Caco-2 (cell line): Measurements from ENCODE around the gene EEF2. TPM values are rescaled to one million over a fixed set of nuclear protein-coding genes. Genes with fewer than 3 reads are reported as not detected.
"Not testable (repeated sequence)": the region's sequence is repeated elsewhere in the genome, so short reads cannot be mapped to it uniquely, and the experiment has no call there.

Experiments used
- BruUV-seq: library from RNA; stranded (reverse); fragments of 400-500 nt; replicated peaks from 2 replicates; lab custom pipeline; 2021; lab: Mats Ljungman, UMichigan
- CTCF ChIA-PET: fragments of 300-600 bp; sonication (Branson Sonifier 250); formaldehyde crosslinking; loops from one replicate; lab custom pipeline; 2022; ENCODE audit warnings: antibody characterized with exemption; lab: Charles Lee
- POLR2A ChIA-PET: fragments of 300-600 bp; sonication (Branson Sonifier 250); formaldehyde crosslinking; loops from one replicate; lab custom pipeline; 2022; ENCODE audit warnings: antibody characterized with exemption; lab: Charles Lee
- DNase-seq, 2 experiments: peaks; one replicate each; pipeline versions ENCODE4 v3.0.0 to v3.0.0-alpha.2; 2020 to 2022
- H3K27me3 ChIP-seq: replicated peaks from 2 replicates; pipeline ENCODE4 v1.6.0; 2011; ENCODE audit warnings: low read length; ENCODE audit not compliant: control insufficient read depth, insufficient read depth
- H3K36me3 ChIP-seq: 2 replicates; pipeline ENCODE4 v1.5.1; 2011; ENCODE audit warnings: low read length; ENCODE audit not compliant: control insufficient read depth, insufficient read depth
- H3K4me1 ChIP-seq: fragments of 250-450 bp; sonication (Bioruptor Pico); 2 replicates; pipeline ENCODE4 v1.5.1; 2020; ENCODE audit warnings: mild to moderate bottlenecking
- H3K4me3 ChIP-seq: 2 replicates; pipeline ENCODE4 v1.5.1; 2011; ENCODE audit warnings: low read depth, mild to moderate bottlenecking, control low read depth, low read length
- H3K9me3 ChIP-seq: fragments of 250-450 bp; sonication (Bioruptor Pico); 2 replicates; pipeline ENCODE4 v1.5.1; 2020; ENCODE audit warnings: mild to moderate bottlenecking, moderate library complexity
- H3K27ac Mint-ChIP-seq: one replicate; pipeline ENCODE4 v1.8.0; 2022; ENCODE audit warnings: mixed read lengths; ENCODE audit not compliant: unreplicated experiment
- H3K27me3 Mint-ChIP-seq: one replicate; pipeline ENCODE4 v1.8.0; 2022; ENCODE audit warnings: mixed read lengths; ENCODE audit not compliant: insufficient read depth, unreplicated experiment
- H3K36me3 Mint-ChIP-seq: one replicate; pipeline ENCODE4 v1.8.0; 2022; ENCODE audit warnings: mild to moderate bottlenecking, mixed read lengths; ENCODE audit not compliant: insufficient read depth, unreplicated experiment
- H3K4me1 Mint-ChIP-seq: one replicate; pipeline ENCODE4 v1.8.0; 2022; ENCODE audit warnings: low read depth, mixed read lengths; ENCODE audit not compliant: unreplicated experiment
- H3K4me3 Mint-ChIP-seq: one replicate; pipeline ENCODE4 v1.8.0; 2022; ENCODE audit warnings: mild to moderate bottlenecking, moderate library complexity, mixed read lengths; ENCODE audit not compliant: unreplicated experiment
- H3K9me3 Mint-ChIP-seq: one replicate; pipeline ENCODE4 v1.8.0; 2022; ENCODE audit warnings: mixed read lengths; ENCODE audit not compliant: unreplicated experiment
- intact Hi-C: fragments of 100-400 bp; cut with micrococcal nuclease; formaldehyde crosslinking; loops from one replicate; pipeline ENCODE4 v1.10.0; 2022; ENCODE audit not compliant: unreplicated experiment
- total RNA-seq: library from RNA; stranded (reverse); gene quantifications from 2 replicates; pipeline ENCODE4 v1.2.3, GENCODE V29; 2022
- TF ChIP-seq, protein P1 (sequence below), 2 experiments: fragments of 200-600 bp in 1 of 2; IDR thresholded peaks; 1 replicate in 1 of 2; 2 replicates in 1 of 2; pipeline versions ENCODE4 v1.5.1 to v1.8.0; 2011 to 2022; ENCODE audit warnings: antibody characterized with exemption in 1 of 2, control low read depth in 1 of 2, inconsistent platforms in 1 of 2, low read depth in 1 of 2, low read length in 1 of 2, mild to moderate bottlenecking in 1 of 2, moderate library complexity in 1 of 2; ENCODE audit not compliant: insufficient read depth in 1 of 2, severe bottlenecking in 1 of 2, unreplicated experiment in 1 of 2

The EEF2 gene
- total RNA-seq, 1 experiment from 2014 or later: 2,157 TPM

GRCh38 chr19:3945838-3946237 is 39.4 kb downstream of the EEF2 start:
- H3K4me1 ChIP-seq: no peaks in the 10 kb centered on the region
- H3K27me3 Mint-ChIP-seq: no peaks in the 10 kb centered on the region
- H3K4me3 ChIP-seq: no peak overlapping the region
- no peaks in the 10 kb centered on the region for H3K36me3 ChIP-seq
- POLR2A ChIA-PET: no interaction called here
- H3K36me3 Mint-ChIP-seq: no peaks in the 10 kb centered on the region
- H3K4me1 Mint-ChIP-seq: no peaks in the 10 kb centered on the region
- H3K9me3 ChIP-seq: no peaks in the 10 kb centered on the region
- no peak overlapping the region for H3K27ac Mint-ChIP-seq
- no peaks in the 10 kb centered on the region for H3K27me3 ChIP-seq
- H3K4me3 Mint-ChIP-seq: no peak overlapping the region
- TF ChIP-seq, protein P1, sequence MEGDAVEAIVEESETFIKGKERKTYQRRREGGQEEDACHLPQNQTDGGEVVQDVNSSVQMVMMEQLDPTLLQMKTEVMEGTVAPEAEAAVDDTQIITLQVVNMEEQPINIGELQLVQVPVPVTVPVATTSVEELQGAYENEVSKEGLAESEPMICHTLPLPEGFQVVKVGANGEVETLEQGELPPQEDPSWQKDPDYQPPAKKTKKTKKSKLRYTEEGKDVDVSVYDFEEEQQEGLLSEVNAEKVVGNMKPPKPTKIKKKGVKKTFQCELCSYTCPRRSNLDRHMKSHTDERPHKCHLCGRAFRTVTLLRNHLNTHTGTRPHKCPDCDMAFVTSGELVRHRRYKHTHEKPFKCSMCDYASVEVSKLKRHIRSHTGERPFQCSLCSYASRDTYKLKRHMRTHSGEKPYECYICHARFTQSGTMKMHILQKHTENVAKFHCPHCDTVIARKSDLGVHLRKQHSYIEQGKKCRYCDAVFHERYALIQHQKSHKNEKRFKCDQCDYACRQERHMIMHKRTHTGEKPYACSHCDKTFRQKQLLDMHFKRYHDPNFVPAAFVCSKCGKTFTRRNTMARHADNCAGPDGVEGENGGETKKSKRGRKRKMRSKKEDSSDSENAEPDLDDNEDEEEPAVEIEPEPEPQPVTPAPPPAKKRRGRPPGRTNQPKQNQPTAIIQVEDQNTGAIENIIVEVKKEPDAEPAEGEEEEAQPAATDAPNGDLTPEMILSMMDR (IDR thresholded peaks at IDR 0.05; ENCODE audit: insufficient read depth in 1 of 2, low read depth in 1 of 2, low read length in 1 of 2, severe bottlenecking in 1 of 2, unreplicated experiment in 1 of 2): no peak
- H3K9me3 Mint-ChIP-seq: no peaks in the 10 kb centered on the region
- CTCF ChIA-PET: no interaction called here
- no peak for DNase-seq
- intact Hi-C loops: no loop called here
- BruUV-seq: no TSS peak

- no TSS peak for BruUV-seq
- Histone ChIP-seq H3K36me3 (no peaks in the 10 kb centered on the region), H3K9me3 (no peaks in the 10 kb centered on the region), H3K4me3 (no peak overlapping the region), H3K27me3 (no peaks in the 10 kb centered on the region), H3K4me1 (no peaks in the 10 kb centered on the region)
- no peak for DNase-seq
- Mint-ChIP-seq H3K9me3 (no peaks in the 10 kb centered on the region), H3K4me1 (no peaks in the 10 kb centered on the region), H3K4me3 (no peak overlapping the region), H3K27ac (no peak overlapping the region), H3K36me3 (no peaks in the 10 kb centered on the region), H3K27me3 (no peaks in the 10 kb centered on the region)
- ChIA-PET CTCF (no interaction called here), POLR2A (interaction anchor here (0.6 kb wide), 1 partner anchor 15 kb away, joined by 3 read pairs; no protein-coding TSS in a partner anchor)
- intact Hi-C loops: no loop called here
- TF ChIP-seq, protein P1 (IDR thresholded peaks at IDR 0.05; ENCODE audit: insufficient read depth in 1 of 2, low read depth in 1 of 2, low read length in 1 of 2, severe bottlenecking in 1 of 2, unreplicated experiment in 1 of 2): no peak
These were observed 41.1 kb downstream of the EEF2 start for GRCh38 chr19:3944018-3944721.

DNA sequence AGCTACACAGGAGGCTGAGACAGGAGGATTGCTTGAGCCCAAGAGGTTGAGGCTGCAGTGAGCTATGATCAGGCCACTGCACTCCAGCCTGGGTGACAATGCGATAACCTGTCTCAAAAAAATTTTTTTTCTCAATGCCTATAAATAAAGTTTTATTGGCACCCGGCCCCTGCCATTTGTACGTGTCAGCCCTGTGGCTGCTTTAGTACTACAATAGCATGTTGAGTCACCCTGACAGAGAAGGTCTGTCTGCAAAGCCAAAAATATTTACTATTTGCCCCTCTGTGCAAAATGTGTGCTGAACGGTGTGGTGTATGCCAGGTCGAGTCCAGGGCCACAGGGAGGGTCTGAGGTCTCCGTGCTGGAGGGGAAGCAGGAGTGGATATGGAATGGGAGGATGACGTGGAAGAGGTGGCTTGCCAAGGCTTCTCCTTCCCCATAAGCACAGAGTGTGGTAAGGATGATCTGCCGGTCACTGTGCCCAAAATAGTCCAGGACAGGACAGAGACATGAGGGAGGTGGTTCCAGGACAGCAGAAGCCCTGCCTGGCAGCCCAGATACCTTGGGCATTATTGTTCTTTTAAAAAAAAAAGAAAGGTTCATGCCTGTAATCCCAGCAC is 42.4 kb downstream of the EEF2 start:
- DNase-seq: no peak
- Mint-ChIP-seq H3K4me1 (no peaks in the 10 kb centered on the region), H3K27ac (no peak overlapping the region), H3K9me3 (no peaks in the 10 kb centered on the region), H3K36me3 (no peaks in the 10 kb centered on the region), H3K27me3 (no peaks in the 10 kb centered on the region), H3K4me3 (no peak overlapping the region)
- Histone ChIP-seq H3K9me3 (no peaks in the 10 kb centered on the region), H3K4me3 (no peak overlapping the region), H3K27me3 (no peaks in the 10 kb centered on the region), H3K4me1 (no peaks in the 10 kb centered on the region), H3K36me3 (no peaks in the 10 kb centered on the region)
- TF ChIP-seq, protein P1 (IDR thresholded peaks at IDR 0.05; ENCODE audit: insufficient read depth in 1 of 2, low read depth in 1 of 2, low read length in 1 of 2, severe bottlenecking in 1 of 2, unreplicated experiment in 1 of 2): no peak
- CTCF ChIA-PET: no interaction called here
- POLR2A ChIA-PET: no interaction called here
- intact Hi-C loops: no loop called here
- no TSS peak for BruUV-seq

- H3K27me3 ChIP-seq, CTCF ChIA-PET, H3K9me3 Mint-ChIP-seq, H3K27me3 Mint-ChIP-seq, H3K36me3 Mint-ChIP-seq, DNase-seq, intact Hi-C loops, H3K27ac Mint-ChIP-seq, H3K4me1 Mint-ChIP-seq, BruUV-seq, H3K9me3 ChIP-seq, H3K36me3 ChIP-seq, POLR2A ChIA-PET, H3K4me3 ChIP-seq, H3K4me1 ChIP-seq, H3K4me3 Mint-ChIP-seq: not testable (repeated sequence)
These were observed 46.8 kb downstream of the EEF2 start for GRCh38 chr19:3938300-3938950.
